Measurements from ENCODE around the gene ANKS1B.

- no peak for TF ChIP-seq CTCF (IDR thresholded peaks at IDR 0.05)
- no peak for TF ChIP-seq HMGA2 (CRISPR knock-in tag; IDR thresholded peaks at IDR 0.05)
- no peak for TF ChIP-seq SMAD3 (CRISPR knock-in tag; IDR thresholded peaks at IDR 0.05; ENCODE audit: borderline replicate concordance)
- no peak for TF ChIP-seq MAX (CRISPR knock-in tag; IDR thresholded peaks at IDR 0.05)
- no peak for TF ChIP-seq IRF2 (CRISPR knock-in tag; IDR thresholded peaks at IDR 0.05; ENCODE audit: borderline replicate concordance, low read depth)
- TF ChIP-seq E2F5 (CRISPR knock-in tag; IDR thresholded peaks at IDR 0.05) = no peak
- TF ChIP-seq TCF7 (CRISPR knock-in tag; IDR thresholded peaks at IDR 0.05; ENCODE audit: low read depth) = no peak
- TF ChIP-seq ZNF138 (CRISPR knock-in tag; conservative IDR thresholded peaks at IDR 0.05) = no peak
- no peak for TF ChIP-seq ZBTB21 (CRISPR knock-in tag; IDR thresholded peaks at IDR 0.05; ENCODE audit: borderline replicate concordance)
- no peak for TF ChIP-seq FOXP4 (CRISPR knock-in tag; IDR thresholded peaks at IDR 0.05)
- no peak for TF ChIP-seq JUN (CRISPR knock-in tag; IDR thresholded peaks at IDR 0.05)
- TF ChIP-seq USF2 (CRISPR knock-in tag; IDR thresholded peaks at IDR 0.05) = no peak
These were observed 159.7 kb downstream of the ANKS1B start for GRCh38 chr12:99824900-99825542.
